Liver (tissue), 9 donors: ENCODE data around the gene JAKMIP1. TPM values are rescaled to one million over a fixed set of nuclear protein-coding genes. Genes with fewer than 3 reads are reported as not detected.

Source experiments
- DNase-seq: peaks from one replicate; pipeline ENCODE4 v3.0.0-alpha.2; 2017; ENCODE audit warnings: low spot score
- H3K27ac ChIP-seq, 2 donors: one replicate each; pipeline ENCODE4 v1.7.0; 2013; ENCODE audit warnings: inconsistent platforms in 2 of 2, low read length in 2 of 2, control low read depth in 1 of 2, low read depth in 1 of 2, mild to moderate bottlenecking in 1 of 2
- H3K27me3 ChIP-seq, 4 donors: one replicate each; pipeline versions ENCODE4 v1.6.1 to v1.7.0; 2013; ENCODE audit warnings: low read length in 3 of 4, inconsistent platforms in 1 of 4, mild to moderate bottlenecking in 1 of 4, moderate library complexity in 1 of 4; ENCODE audit not compliant: control insufficient read depth in 4 of 4, insufficient read depth in 4 of 4
- H3K36me3 ChIP-seq, 4 donors: one replicate each; pipeline versions ENCODE4 v1.6.1 to v1.7.0; 2013; ENCODE audit warnings: low read length in 3 of 4, mild to moderate bottlenecking in 3 of 4, low read depth in 1 of 4, moderate library complexity in 1 of 4; ENCODE audit not compliant: control insufficient read depth in 4 of 4, insufficient read depth in 3 of 4
- H3K4me1 ChIP-seq, 4 donors: one replicate each; pipeline versions ENCODE4 v1.6.1 to v1.7.0; 2013; ENCODE audit warnings: low read length in 3 of 4, mild to moderate bottlenecking in 3 of 4, moderate library complexity in 1 of 4; ENCODE audit not compliant: control insufficient read depth in 4 of 4, insufficient read depth in 4 of 4
- H3K4me3 ChIP-seq, 3 donors: one replicate each; pipeline versions ENCODE4 v1.6.1 to v1.7.0; 2013; ENCODE audit warnings: low read length in 3 of 3, control low read depth in 1 of 3, low read depth in 1 of 3, mild to moderate bottlenecking in 1 of 3
- H3K9ac ChIP-seq, 2 donors: one replicate each; pipeline ENCODE4 v1.7.0; 2013; ENCODE audit warnings: low read length in 2 of 2, mild to moderate bottlenecking in 2 of 2, moderate library complexity in 2 of 2, control low read depth in 1 of 2, low read depth in 1 of 2
- H3K9me3 ChIP-seq, 4 donors: one replicate each; pipeline versions ENCODE4 v1.6.1 to v1.7.0; 2013; ENCODE audit warnings: low read length in 3 of 4; ENCODE audit not compliant: control insufficient read depth in 4 of 4
- ATF3 ChIP-seq: IDR thresholded peaks from 2 replicates; pipeline ENCODE4 v1.6.1; 2016; ENCODE audit warnings: antibody characterized with exemption
- CTCF ChIP-seq: fragments of 150-350 bp; IDR thresholded peaks from 2 replicates; pipeline ENCODE4 v1.5.1; 2017; ENCODE audit warnings: improper control_type of control experiment, low read depth, low read length; ENCODE audit not compliant: missing input control
- EGR1 ChIP-seq, 2 donors: IDR thresholded peaks; 2 replicates each; pipeline ENCODE4 v1.6.1; 2016 to 2018; ENCODE audit warnings: antibody characterized with exemption in 2 of 2, low read depth in 2 of 2
- FOXA1 ChIP-seq: IDR thresholded peaks from 2 replicates; pipeline ENCODE4 v1.6.1; 2016; ENCODE audit warnings: antibody characterized with exemption
- FOXA2 ChIP-seq: IDR thresholded peaks from 2 replicates; pipeline ENCODE4 v1.6.1; 2016; ENCODE audit warnings: antibody characterized with exemption
- GABPA ChIP-seq, 2 donors: IDR thresholded peaks in 1 of 2; conservative IDR thresholded peaks in 1 of 2; 2 replicates each; pipeline ENCODE4 v1.6.1; 2016; ENCODE audit warnings: antibody characterized with exemption in 2 of 2, mild to moderate bottlenecking in 1 of 2, moderate library complexity in 1 of 2
- HNF4A ChIP-seq, 2 donors: conservative IDR thresholded peaks; 2 replicates each; pipeline ENCODE4 v1.6.1; 2016; ENCODE audit warnings: antibody characterized with exemption in 2 of 2, mild to moderate bottlenecking in 2 of 2
- HNF4G ChIP-seq: IDR thresholded peaks from 2 replicates; pipeline ENCODE4 v1.6.1; 2016; ENCODE audit warnings: antibody characterized with exemption
- JUND ChIP-seq, 2 donors: IDR thresholded peaks; 2 replicates each; pipeline ENCODE4 v1.6.1; 2016; ENCODE audit warnings: antibody characterized with exemption in 2 of 2
- MAX ChIP-seq: IDR thresholded peaks from 2 replicates; pipeline ENCODE4 v1.6.1; 2016; ENCODE audit warnings: antibody characterized with exemption
- NR2F2 ChIP-seq: IDR thresholded peaks from 2 replicates; pipeline ENCODE4 v1.6.1; 2016; ENCODE audit warnings: antibody characterized with exemption
- RAD21 ChIP-seq, 2 donors: IDR thresholded peaks; 2 replicates each; pipeline ENCODE4 v1.6.1; 2016; ENCODE audit warnings: antibody characterized with exemption in 2 of 2, mild to moderate bottlenecking in 2 of 2
- RXRA ChIP-seq, 2 donors: IDR thresholded peaks; 2 replicates each; pipeline ENCODE4 v1.6.1; 2017 to 2018; ENCODE audit warnings: antibody characterized with exemption in 2 of 2, mild to moderate bottlenecking in 1 of 2
- SP1 ChIP-seq: IDR thresholded peaks from 2 replicates; pipeline ENCODE4 v1.6.1; 2018; ENCODE audit warnings: antibody characterized with exemption, mild to moderate bottlenecking
- TAF1 ChIP-seq: conservative IDR thresholded peaks from 2 replicates; pipeline ENCODE4 v1.6.1; 2016; ENCODE audit warnings: antibody characterized with exemption, mild to moderate bottlenecking
- YY1 ChIP-seq: IDR thresholded peaks from 2 replicates; pipeline ENCODE4 v1.6.1; 2016; ENCODE audit warnings: antibody characterized with exemption, mild to moderate bottlenecking
- ZBTB33 ChIP-seq: IDR thresholded peaks from 2 replicates; pipeline ENCODE4 v1.6.1; 2016; ENCODE audit warnings: antibody characterized with exemption
- WGBS: extraction: QIAGEN DNeasy Blood & Tissue Kit; methylation state at CpG from one replicate; pipeline ENCODE4 v1.1.7; 2013; 5-methylcytosine and 5-hydroxymethylcytosine counted together
- polyA plus RNA-seq, 2 donors: library from polyadenylated mRNA; stranded (reverse) in 1 of 2; unstranded in 1 of 2; fragments of 200-250 nt in 1 of 2; fragments of >200 nt in 1 of 2; fragmentation: Nextera tagmentation in 1 of 2; extraction: Ambion mirVana in 1 of 2; gene quantifications; one replicate each; pipeline versions ENCODE4 v1.2.1 to v1.2.3, GENCODE V29; 2013 to 2015
- total RNA-seq, 2 donors: library from RNA; depleted of rRNA; stranded (reverse); fragments of >200 nt; gene quantifications; one replicate each; pipeline ENCODE4 v1.2.3, GENCODE V29; 2014
- donor health status: healthy.
- donor health status: healthy.
- donor health status: healthy.
- donor health status: healthy.
- donor health status: healthy.

The JAKMIP1 gene
- total and polyA plus RNA-seq, 4 donors, result 0.08 to 0.50 TPM; not detected in 2

GRCh38 chr4:6011271-6011671, 189.1 kb downstream of the JAKMIP1 start:
- no peak overlapping the region for H3K27ac ChIP-seq
- H3K9ac ChIP-seq, result no peak overlapping the region
- no peaks in the 10 kb centered on the region for H3K4me1 ChIP-seq
- H3K9me3 ChIP-seq, result no peaks in the 10 kb centered on the region
- no peak for DNase-seq
- no peaks in the 10 kb centered on the region for H3K36me3 ChIP-seq
- H3K27me3 ChIP-seq, result peaks cover 0 to 3% (median 0%) of the 10 kb centered on the region in 4 donors
- H3K4me3 ChIP-seq, result no peak overlapping the region
- 62% methylated on average over 12 of the region's 12 CpGs for WGBS
- TF ChIP-seq RAD21 (IDR thresholded peaks at IDR 0.05), result no peak
- no peak for TF ChIP-seq MAX
- TF ChIP-seq ATF3, result no peak
- TF ChIP-seq ZBTB33, result no peak
- no peak for TF ChIP-seq HNF4G

- no peaks in the 10 kb centered on the region for H3K36me3 ChIP-seq
- H3K4me1 ChIP-seq, result no peaks in the 10 kb centered on the region
- no peak overlapping the region for H3K9ac ChIP-seq
- no peak overlapping the region for H3K4me3 ChIP-seq
- no peaks in the 10 kb centered on the region for H3K9me3 ChIP-seq
- no peak for TF ChIP-seq ATF3
- TF ChIP-seq MAX, result no peak
- TF ChIP-seq HNF4A (conservative IDR thresholded peaks at IDR 0.05), result no peak
- no peak for TF ChIP-seq ZBTB33
- no peak for TF ChIP-seq NR2F2
- TF ChIP-seq FOXA1, result no peak
- DNase-seq, result no peak
- WGBS, result 67% methylated on average over 3 of the region's 3 CpGs
- H3K27ac ChIP-seq, result no peak overlapping the region
- H3K27me3 ChIP-seq, result peaks cover 0 to 3% (median 0%) of the 10 kb centered on the region in 4 donors
These were observed 189.6 kb downstream of the JAKMIP1 start for GRCh38 chr4:6010789-6011188.

DNA sequence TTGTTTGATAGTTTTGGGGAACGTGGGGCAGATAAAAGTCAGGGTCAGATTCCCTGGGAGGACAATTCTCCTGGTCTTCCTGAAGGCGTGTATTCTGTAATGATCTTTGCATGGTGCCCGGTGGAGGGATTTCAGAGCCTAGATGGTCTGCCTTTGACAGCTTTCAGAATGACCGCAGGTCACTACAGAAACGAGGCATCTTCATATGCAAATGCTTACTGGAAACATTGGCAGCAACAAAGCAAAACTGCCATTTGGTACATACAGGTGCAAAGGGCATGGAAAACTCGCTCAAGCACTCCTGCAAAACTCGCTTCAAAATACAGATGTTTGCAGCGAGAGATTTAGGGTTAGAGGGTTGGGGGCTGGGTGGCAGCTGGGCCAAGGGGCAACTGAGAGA, 190.9 kb downstream of the JAKMIP1 start:
- Histone ChIP-seq H3K9me3 (no peaks in the 10 kb centered on the region), H3K4me3 (no peak overlapping the region), H3K27me3 (peaks cover 0 to 3% (median 0%) of the 10 kb centered on the region in 4 donors), H3K27ac (no peak overlapping the region), H3K9ac (no peak overlapping the region), H3K4me1 (no peaks in the 10 kb centered on the region), H3K36me3 (no peaks in the 10 kb centered on the region)
- TF ChIP-seq JUND (IDR thresholded peaks at IDR 0.05) (no peak), ZBTB33 (no peak), RAD21 (IDR thresholded peaks at IDR 0.05) (no peak), SP1 (no peak), CTCF (no peak), GABPA (IDR thresholded peaks at IDR 0.05 in 1 of 2, conservative IDR thresholded peaks at IDR 0.05 in 1 of 2) (no peak), FOXA2 (no peak), NR2F2 (no peak), FOXA1 (no peak), YY1 (no peak), HNF4A (conservative IDR thresholded peaks at IDR 0.05) (no peak), MAX (no peak), EGR1 (IDR thresholded peaks at IDR 0.05; ENCODE audit: low read depth in 2 of 2) (no peak), RXRA (IDR thresholded peaks at IDR 0.05) (no peak), TAF1 (no peak), HNF4G (no peak)
- WGBS, result 39% methylated on average over 8 of the region's 8 CpGs
- DNase-seq, result no peak
